Stimulated activated CD4-positive, alpha-beta T cell treated with anti-CD3 and anti-CD28 coated beads, TNF-alpha, amount 100 ng/mL, for 48 hours (primary cell): ENCODE results near the gene LIMS2.

ENCODE experiments used
- DNase-seq, 3 donors: peaks; one replicate each; pipeline ENCODE4 v3.0.0-alpha.2; 2020; ENCODE audit warnings: low read depth in 3 of 3

LIMS2 gene

GRCh38 chr2:127646487-127647241, 28.7 kb downstream of the LIMS2 start:
- DNase-seq: no peak

- no peak for DNase-seq
Observed at GRCh38 chr2:127645395-127646291, 29.7 kb downstream of the LIMS2 start, which contains the start of gene GPR17. Gene GPR17, plus strand, starts transcription at chr2:127646153. Its CDS starts 4,583 bp downstream, at chr2:127650736.

GRCh38 chr2:127645026-127645394, 30.3 kb downstream of the LIMS2 start:
- DNase-seq: no peak

GRCh38 chr2:127644066-127645025, 31.0 kb downstream of the LIMS2 start:
- no peak for DNase-seq

- no peak for DNase-seq
Observed at GRCh38 chr2:127643439-127644065, 31.8 kb downstream of the LIMS2 start.

- no peak for DNase-seq
Observed at GRCh38 chr2:127642706-127643438, 32.5 kb downstream of the LIMS2 start.

- DNase-seq: no peak
Observed at GRCh38 chr2:127641846-127642507, 33.4 kb downstream of the LIMS2 start.

- no peak for DNase-seq
Observed at GRCh38 chr2:127641133-127641532, 34.2 kb downstream of the LIMS2 start.

- no peak for DNase-seq
Observed at GRCh38 chr2:127640082-127641072, 35.0 kb downstream of the LIMS2 start.

GRCh38 chr2:127639111-127639474, 36.2 kb downstream of the LIMS2 start:
- DNase-seq: no peak

- no peak for DNase-seq
Observed at GRCh38 chr2:127638361-127639110, 36.8 kb downstream of the LIMS2 start.

GRCh38 chr2:127637725-127638252, 37.5 kb downstream of the LIMS2 start:
- no peak for DNase-seq

- no peak for DNase-seq
Observed at GRCh38 chr2:127637236-127637630, 38.1 kb downstream of the LIMS2 start.

GRCh38 chr2:127636248-127637235, 38.8 kb downstream of the LIMS2 start:
- no peak for DNase-seq

GRCh38 chr2:127635380-127636237, 39.7 kb downstream of the LIMS2 start:
- no peak for DNase-seq
